Inflammatory macrophage treated with lipopolysaccharide for 4 hours (primary cell): ENCODE measurements around the gene SPATA3.
"Not testable (repeated sequence)": the region's sequence is repeated elsewhere in the genome, so short reads cannot be mapped to it uniquely, and the experiment has no call there.

Experiments
- DNase-seq: peaks from one replicate; pipeline ENCODE4 v3.0.0-alpha.2; 2020

Gene SPATA3

GRCh38 chr2:230995821-230996220, at the start of gene SPATA3:
Gene SPATA3 (plus strand): TSS chr2:230996121. CDS start chr2:230996234, 113 bp downstream.
- no peak for DNase-seq

DNA sequence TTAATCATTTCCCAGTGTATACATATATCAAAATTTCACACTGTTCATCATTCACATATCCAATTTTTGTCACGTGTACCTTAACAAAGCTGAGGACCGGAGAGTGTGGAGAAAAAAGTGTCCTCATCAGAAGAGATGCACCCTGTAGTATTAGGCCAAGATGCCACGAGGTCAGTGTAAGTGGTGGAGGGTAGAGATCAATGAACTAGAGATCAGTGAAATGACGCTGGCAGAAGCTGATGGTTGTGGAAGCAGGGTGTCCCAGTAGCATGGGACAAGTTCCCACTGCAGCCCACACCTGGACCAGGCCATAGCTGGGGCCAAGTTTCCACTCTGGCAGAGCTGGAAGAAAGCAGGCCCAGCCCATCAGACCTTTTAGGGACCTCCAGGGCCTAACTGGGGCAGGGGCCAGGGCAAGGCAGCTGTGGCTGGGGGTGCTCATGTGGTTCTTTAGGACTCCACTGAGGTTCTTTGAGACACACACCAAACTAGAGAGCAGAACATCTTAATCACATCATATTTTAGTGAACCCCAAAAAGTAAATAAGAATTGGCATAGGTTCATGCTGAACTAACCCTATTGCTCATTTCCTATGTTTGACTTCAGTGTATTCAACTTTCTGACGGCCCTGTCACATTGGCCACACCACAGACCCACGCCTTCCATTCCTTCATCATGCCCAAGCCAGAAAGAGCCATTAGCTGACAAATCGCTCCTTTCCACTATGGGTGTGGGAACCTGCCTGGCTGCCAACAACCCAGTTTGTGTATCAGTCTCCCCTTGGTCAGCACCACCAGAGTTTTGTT, 49.3 kb upstream of the SPATA3 start:
- no peak for DNase-seq

- DNase-seq = no peak
Observed at GRCh38 chr2:230947235-230947576, 48.7 kb upstream of the SPATA3 start.

DNA sequence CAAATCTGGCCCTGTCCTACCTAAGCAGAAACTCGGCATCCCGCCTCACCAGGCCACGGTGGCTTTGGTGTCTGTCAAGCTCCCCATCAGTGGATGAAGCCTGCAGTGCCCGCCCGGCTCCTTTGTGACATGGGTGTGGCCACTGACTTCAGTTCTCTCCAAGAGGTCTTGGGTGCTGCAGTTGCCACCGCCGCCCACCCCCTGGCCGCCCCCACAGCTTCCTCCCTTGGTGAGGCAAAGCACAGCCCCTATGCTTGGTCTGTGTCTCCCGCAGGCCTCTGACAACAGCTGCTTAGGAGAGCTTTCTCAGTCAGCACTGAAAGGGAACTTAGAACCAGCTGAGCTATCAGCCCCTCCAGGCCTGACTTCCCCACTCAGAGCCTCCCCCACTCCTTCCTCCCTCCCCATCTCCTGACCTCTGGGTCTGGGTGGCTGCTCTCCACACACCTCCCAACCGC, 48.0 kb upstream of the SPATA3 start:
- peak; percentile 82 for DNase-seq

DNA sequence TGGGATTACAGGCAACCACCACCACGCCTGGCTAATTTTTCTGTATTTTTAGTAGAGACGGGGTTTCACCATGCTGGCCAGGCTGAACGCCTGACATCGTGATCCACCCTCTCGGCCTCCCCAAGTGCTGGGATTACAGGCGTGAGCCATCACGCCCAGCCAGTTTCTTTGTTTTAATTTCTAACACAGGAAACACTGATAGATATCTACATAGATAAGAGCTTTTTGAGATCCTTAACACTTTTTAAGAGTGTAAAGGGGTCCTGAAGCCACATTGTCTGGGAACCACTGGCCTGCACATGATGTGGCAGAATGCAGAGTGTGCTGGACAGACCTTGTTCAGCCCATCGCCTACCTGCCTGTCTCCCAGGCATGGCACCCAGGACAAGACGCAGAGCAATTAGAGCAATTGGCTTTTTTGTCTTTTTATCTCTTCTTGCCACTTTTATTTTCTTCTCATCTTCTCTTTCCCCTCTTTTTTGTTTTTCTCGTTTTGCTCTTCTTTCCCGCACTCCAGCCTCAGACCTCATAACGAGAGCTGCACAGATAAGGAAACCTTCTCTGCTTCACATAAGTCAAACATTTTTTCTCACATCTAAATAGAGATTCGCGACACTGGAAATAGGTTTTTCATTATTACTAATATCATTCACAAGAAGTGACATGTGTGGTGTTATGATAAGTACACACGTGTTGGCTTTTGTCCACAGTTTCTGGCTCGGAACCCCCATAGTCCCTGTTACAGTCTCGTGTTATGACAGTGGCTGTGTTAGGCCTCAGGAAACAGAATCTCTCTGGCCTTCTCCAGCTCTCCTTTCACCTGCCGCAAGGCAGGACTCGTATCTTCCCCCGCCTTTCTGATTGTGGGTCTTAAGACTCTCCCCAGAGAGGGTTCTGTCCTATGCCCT, 45.7 kb upstream of the SPATA3 start:
- no peak for DNase-seq

- no peak for DNase-seq
Observed at GRCh38 chr2:230950874-230951339, 45.0 kb upstream of the SPATA3 start.

- DNase-seq = no peak
Observed at GRCh38 chr2:230951396-230951795, 44.5 kb upstream of the SPATA3 start.

DNA sequence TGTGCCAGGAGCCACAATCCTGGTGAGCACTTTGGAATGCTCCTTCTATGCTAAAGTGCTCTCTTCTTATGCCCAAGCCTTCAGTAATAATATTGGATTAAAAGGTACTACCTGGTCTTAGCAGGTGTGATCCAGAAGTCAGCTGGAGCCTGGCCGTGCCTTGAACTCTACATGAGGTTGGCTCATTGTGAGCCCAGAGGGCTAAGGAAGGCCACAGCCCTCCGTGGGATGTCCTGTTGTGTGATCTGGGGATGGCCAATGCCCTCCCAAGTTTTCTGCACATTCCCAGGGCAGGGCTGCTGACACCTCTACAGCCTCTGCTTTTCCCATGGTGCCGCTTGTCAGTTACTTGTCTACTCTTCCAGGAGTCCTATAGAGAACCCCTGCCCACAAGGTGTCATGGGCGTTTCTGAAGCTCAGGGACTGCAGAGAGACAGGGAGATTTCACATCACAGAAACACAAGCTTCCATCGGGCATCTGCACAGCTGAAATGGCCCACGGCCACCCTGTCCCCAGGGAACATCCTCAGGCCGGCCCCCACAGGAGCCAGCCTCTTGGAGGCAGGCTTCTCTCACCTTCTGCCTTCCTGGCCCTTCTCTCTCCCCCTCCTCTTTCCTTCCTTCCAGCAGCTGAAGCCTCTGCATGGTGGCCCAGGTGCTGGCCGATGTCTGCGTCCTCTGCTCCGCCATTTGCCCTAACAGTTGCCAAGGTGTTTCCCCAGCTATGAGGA, 43.5 kb upstream of the SPATA3 start:
- DNase-seq = no peak

GRCh38 chr2:230953845-230954244, 42.1 kb upstream of the SPATA3 start:
- DNase-seq = peak; percentile 92

DNA sequence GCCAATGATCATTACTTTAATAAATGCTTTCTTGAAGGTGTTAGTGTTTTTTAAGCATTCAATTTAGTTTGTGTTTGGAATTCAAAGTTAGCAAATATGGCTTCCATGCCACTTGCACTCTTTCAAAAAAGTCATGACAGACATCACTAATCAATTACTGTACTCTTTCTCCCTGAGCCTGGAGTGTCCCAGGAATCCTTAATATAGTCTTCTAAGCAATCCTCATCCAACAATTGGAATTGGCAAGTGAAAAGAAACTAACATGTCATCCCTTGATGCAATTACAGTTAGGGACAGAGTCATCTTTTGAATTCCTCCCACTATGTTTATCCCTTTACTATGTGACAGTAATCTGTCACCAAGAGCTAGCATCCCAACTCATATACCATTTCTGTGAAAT, 41.2 kb upstream of the SPATA3 start:
- peak; percentile 57 for DNase-seq

DNA sequence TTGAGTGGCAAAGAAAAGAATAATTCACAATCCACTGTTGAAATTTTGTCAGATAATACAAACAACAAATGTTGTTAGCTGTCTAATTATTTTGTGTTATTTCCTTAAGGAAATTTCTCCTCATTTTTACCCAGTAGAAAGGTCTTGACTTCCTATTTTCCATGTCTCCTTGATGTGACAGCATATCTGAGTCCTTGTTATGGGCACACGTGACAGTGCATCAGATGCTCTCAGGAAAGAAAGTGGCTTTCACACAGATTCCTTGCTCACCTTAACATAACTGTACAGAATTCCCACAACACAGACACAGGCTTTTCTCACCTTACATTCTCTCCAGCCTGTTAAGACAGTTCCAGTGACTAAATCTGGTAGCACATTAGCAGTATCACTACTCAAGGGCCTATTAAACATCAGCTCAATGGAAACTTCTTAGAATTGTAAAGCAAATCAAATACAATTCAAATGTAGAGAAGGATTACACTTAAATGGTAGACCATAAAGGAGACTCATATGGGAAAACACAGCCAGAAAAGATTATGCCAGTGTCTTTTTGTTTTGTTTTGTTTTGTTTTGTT, 40.7 kb upstream of the SPATA3 start:
- DNase-seq = no peak

DNA sequence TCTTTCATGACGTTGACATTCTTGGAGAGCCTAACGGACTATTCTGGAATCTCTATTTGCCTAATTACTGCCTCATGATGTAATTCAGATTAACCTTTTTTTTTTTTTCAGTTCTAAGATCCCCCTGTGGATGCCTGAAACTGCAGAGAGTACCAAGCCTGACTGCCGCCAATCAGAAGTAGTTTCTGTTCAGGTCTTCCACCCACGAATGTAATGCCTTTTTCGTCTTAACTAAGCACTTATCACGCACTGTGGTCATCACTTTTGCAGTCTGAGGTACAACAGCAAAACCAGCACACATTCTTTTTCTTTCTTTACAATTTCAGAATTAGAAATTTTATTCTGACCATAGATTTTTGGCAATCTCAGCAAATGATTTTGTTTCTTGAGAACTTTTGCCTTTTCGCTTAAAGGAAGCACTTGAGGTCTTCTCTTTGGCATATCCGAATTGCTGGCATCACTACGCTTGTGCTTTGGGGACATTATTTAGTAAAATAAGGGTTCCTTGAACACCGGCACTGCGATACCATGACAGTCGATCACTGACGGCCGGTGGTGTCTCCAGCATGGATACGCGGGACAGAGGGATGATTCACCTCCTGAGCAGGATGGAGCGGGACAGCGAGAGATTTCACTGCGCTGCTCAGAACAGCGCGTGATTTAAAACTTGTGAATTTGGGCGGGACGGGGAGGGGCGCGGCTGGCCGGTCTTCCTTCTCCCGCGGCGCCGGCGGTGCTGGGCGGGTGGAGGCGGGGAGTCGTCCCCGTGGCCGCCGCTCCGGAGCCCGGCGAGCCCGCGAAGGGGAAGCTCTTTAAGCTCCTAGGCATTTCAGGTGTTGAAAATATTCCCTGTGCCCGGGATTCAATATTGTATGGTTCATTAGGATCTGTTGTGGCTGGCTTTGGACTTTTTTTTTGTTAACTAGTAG, 38.8 kb upstream of the SPATA3 start:
- DNase-seq = peak; percentile 71

DNA sequence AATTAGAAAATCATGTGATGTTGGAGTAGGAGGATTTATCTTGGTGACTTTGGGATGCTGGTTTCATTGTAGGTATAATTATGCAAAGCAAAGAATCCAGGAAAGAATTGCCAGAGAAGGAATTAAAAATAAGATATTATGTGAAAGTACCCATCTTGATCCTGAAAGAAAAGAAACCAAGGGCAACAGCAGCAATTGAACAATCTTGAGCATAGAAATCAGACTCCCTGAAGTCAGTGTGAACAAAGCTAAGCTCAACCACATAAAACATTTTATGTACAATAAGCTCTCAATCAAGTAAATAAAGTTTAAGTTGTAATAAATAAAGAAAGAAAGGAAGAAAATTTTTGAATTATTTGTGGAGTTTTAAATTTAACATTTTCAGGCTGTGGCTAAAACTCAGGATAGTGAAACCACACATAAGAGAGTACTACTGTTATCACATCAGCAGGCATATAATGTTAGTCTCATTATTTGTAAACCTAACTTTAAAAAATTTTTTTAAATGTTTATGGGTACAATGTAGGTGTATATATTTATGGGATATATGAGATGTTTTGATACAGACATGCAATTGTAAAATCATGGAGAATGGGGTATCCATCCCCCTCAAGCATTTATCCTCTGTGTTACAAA, 38.0 kb upstream of the SPATA3 start:
- DNase-seq = no peak

GRCh38 chr2:230958820-230959756, 36.8 kb upstream of the SPATA3 start:
- DNase-seq = no peak

DNA sequence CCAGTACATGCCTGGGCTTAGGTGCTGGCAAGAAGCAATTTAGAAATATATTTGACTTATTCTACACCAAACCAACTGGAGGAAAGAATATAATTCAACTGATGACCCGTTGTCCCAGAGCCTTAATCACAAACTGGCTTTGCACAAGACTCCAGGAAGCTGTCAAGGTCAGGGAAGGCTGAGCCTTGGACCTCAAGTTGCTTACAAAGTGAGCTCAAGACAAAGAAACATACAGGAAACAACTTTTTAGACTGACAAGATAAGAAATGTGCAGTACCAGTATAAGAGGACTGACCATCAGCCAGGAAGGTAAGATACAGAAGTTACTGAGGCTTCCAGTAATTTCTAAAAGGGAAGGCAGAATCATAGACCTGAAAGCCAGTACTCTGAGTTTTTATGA, 35.9 kb upstream of the SPATA3 start:
- no peak for DNase-seq

DNA sequence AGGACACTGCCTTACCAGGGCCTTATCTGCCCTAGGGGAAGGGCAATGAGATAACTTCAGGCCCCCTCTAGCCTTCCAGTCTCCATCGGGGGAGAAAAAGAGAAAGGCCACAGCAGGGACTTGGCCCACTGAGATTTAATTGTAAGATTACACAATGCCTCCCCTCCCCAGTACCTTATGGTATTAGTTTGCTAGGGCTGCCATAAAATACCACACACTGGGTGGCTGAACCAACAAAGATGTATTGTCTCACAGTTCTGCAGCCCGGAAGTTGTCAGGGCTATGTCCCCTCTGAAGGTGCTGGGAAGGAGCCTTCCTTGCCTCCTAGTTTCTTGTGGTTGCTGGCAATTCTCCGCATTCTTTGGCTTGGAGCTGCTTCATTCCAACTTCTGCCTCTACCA, 34.8 kb upstream of the SPATA3 start:
- no peak for DNase-seq

DNA sequence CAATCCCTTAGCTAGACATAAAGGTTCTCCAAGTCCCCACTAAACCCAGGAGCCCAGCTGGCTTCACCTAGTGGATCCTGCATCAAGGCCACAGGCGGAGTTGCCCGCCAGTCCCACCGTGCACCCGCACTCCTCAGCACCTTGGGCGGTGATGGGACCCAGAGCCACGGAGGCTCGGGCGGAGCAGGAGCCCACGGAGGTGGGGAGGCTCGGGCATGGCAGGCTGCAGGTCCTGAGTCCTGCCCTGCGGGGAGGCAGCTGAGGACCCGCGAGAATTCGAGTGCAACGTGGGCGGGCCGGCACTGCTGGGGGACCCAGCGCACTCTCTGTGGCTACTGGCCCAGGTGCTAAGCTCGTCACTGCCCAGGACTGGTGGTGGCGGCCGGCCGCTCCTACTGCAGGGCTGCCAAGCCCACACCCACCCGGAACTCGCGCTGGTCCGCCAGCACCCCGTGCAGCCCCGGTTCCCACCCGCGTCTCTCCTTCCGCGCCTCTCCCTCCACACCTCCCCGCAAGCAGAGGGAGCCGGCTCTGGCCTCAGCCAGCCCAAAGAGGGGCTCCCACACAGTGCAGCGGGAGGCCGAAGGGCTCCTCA, 31.7 kb upstream of the SPATA3 start:
- DNase-seq = no peak

DNA sequence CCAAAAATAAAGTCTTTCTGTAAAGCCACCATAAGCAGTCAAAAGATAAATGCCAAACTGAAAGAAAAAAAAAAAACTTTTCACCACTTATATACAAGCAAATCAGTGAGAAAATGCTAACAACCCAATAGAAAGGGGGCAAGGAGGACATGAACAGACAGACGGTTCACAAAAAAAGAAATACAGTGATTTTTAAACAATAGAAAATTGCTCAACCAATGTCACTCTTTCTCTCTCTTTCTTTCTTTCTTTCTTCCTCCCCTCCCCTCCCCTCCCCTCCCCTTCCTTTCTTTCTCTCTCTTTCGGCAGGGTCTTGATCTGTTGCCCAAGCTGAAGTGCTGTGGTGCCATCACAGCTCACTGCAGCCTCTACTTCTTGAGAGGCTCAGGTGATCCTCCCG, 28.8 kb upstream of the SPATA3 start:
- DNase-seq = no peak

DNA sequence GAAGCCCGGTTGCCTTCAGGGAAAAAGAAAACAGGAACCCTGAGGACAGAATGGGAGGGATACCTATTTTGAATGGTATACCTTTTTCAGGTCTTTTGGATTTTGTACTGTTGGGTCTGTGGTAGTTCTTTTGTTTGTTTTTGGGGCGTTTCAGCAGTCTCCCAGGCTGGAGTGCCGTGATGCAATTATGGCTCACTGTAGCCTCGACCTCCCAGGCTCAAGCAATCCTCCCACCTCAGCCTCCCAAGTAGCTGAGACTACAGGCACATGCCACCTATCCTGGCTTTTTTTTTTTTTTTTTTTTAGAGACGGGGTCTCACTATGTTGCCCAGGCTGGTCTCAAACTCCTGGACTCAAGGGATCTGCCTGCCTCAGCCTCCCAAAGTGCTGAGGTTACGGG, 27.6 kb upstream of the SPATA3 start:
- not testable (repeated sequence) for DNase-seq
